Liver (tissue), 3 donors: ENCODE results near the gene OR10T2.

Experiments
- ATF3 ChIP-seq: IDR thresholded peaks from 2 replicates; pipeline ENCODE4 v1.6.1; 2016; ENCODE audit warnings: antibody characterized with exemption
- EGR1 ChIP-seq, 2 donors: IDR thresholded peaks; 2 replicates each; pipeline ENCODE4 v1.6.1; 2016 to 2018; ENCODE audit warnings: antibody characterized with exemption in 2 of 2, low read depth in 2 of 2
- MAX ChIP-seq: IDR thresholded peaks from 2 replicates; pipeline ENCODE4 v1.6.1; 2016; ENCODE audit warnings: antibody characterized with exemption
- YY1 ChIP-seq: IDR thresholded peaks from 2 replicates; pipeline ENCODE4 v1.6.1; 2016; ENCODE audit warnings: antibody characterized with exemption, mild to moderate bottlenecking
- TF ChIP-seq, protein P1 (sequence below): fragments of 150-350 bp; IDR thresholded peaks from 2 replicates; pipeline ENCODE4 v1.5.1; 2017; ENCODE audit warnings: improper control_type of control experiment, low read depth, low read length; ENCODE audit not compliant: missing input control
- donor health status: healthy.
- donor health status: healthy.

DNA sequence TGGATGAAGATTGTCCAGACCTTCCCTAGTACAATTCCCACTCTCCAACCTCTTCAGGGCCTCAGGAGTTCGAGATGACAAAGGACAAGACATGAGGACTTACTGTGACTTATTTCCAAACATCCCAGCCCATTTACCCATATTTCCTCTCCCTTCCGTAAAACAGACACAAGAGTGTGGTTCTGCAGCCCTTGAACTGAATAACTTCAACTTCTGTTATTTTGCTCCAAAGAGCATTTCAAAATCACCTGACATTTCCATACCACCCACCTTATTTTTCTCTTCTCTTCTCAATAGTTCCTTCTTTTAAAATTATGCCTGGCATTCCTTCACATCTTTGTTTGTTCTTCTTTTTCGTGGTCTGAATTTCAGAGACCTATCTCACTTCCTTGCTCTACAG lies 35.5 kb upstream of the OR10T2 start:
- TF ChIP-seq, protein P1, sequence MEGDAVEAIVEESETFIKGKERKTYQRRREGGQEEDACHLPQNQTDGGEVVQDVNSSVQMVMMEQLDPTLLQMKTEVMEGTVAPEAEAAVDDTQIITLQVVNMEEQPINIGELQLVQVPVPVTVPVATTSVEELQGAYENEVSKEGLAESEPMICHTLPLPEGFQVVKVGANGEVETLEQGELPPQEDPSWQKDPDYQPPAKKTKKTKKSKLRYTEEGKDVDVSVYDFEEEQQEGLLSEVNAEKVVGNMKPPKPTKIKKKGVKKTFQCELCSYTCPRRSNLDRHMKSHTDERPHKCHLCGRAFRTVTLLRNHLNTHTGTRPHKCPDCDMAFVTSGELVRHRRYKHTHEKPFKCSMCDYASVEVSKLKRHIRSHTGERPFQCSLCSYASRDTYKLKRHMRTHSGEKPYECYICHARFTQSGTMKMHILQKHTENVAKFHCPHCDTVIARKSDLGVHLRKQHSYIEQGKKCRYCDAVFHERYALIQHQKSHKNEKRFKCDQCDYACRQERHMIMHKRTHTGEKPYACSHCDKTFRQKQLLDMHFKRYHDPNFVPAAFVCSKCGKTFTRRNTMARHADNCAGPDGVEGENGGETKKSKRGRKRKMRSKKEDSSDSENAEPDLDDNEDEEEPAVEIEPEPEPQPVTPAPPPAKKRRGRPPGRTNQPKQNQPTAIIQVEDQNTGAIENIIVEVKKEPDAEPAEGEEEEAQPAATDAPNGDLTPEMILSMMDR = no peak
- TF ChIP-seq EGR1 (IDR thresholded peaks at IDR 0.05; ENCODE audit: low read depth in 2 of 2) = no peak
- TF ChIP-seq YY1 = no peak
- TF ChIP-seq ATF3 = no peak
- no peak for TF ChIP-seq MAX
